PC-3 (cell line): ENCODE results near the gene MAEA. TPM values are rescaled to one million over a fixed set of nuclear protein-coding genes. Genes with fewer than 3 reads are reported as not detected.

ENCODE experiments used
- ATAC-seq: fragments of 200-7000 bp; cut with Tn5 transposase; 2 replicates; pipeline ENCODE4 v1.9.1; 2020; ENCODE audit warnings: mild to moderate bottlenecking, moderate library complexity
- BruUV-seq: library from RNA; stranded (reverse); fragments of 400-500 nt; replicated peaks from 2 replicates; lab custom pipeline; 2021; lab: Mats Ljungman, UMichigan
- CTCF ChIA-PET: fragments of 300-600 bp; sonication (Branson Sonifier 250); formaldehyde crosslinking; loops from one replicate; lab custom pipeline; 2022; ENCODE audit warnings: antibody characterized with exemption; lab: Charles Lee
- POLR2A ChIA-PET: fragments of 300-600 bp; sonication (Branson Sonifier 250); formaldehyde crosslinking; loops from one replicate; lab custom pipeline; 2022; ENCODE audit warnings: antibody characterized with exemption; ENCODE audit not compliant: unreplicated experiment; lab: Charles Lee
- DNase-seq: peaks from one replicate; pipeline ENCODE4 v3.0.0-alpha.2; 2015
- H2AFZ ChIP-seq: fragments of 300-600 bp; sonication (generic); 2 replicates; pipeline ENCODE4 v1.6.0; 2016; ENCODE audit warnings: antibody characterized with exemption, low read length
- H3F3A ChIP-seq: fragments of 300-600 bp; sonication (generic); one replicate; pipeline ENCODE4 v1.6.0; 2017; ENCODE audit warnings: antibody characterized with exemption, low read length, control low read depth, mild to moderate bottlenecking; ENCODE audit not compliant: unreplicated experiment
- H3K27ac ChIP-seq: fragments of 300-600 bp; sonication (generic); 2 replicates; pipeline ENCODE4 v1.5.1; 2016; ENCODE audit warnings: mild to moderate bottlenecking, low read length
- H3K27me3 ChIP-seq: fragments of 300-600 bp; sonication (generic); 2 replicates; pipeline ENCODE4 v1.6.1; 2016; ENCODE audit warnings: low read length, mixed read lengths
- H3K36me3 ChIP-seq: fragments of 300-600 bp; sonication (generic); 2 replicates; pipeline ENCODE4 v1.6.1; 2016; ENCODE audit warnings: low read depth, mixed run types, low read length, mixed read lengths
- H3K4me1 ChIP-seq: fragments of 300-600 bp; sonication (generic); 2 replicates; pipeline ENCODE4 v1.5.1; 2016; ENCODE audit warnings: low read length; ENCODE audit not compliant: insufficient read depth
- H3K4me2 ChIP-seq: fragments of 300-600 bp; sonication (generic); 2 replicates; pipeline ENCODE4 v1.6.0; 2016; ENCODE audit warnings: low read length
- H3K4me3 ChIP-seq: fragments of 300-600 bp; sonication (generic); 2 replicates; pipeline ENCODE4 v1.5.1; 2016; ENCODE audit warnings: mild to moderate bottlenecking, low read length, mixed read lengths
- H3K79me2 ChIP-seq: fragments of 300-600 bp; sonication (generic); 2 replicates; pipeline ENCODE4 v1.6.1; 2017; ENCODE audit warnings: low read length, mixed read lengths
- H3K9ac ChIP-seq: fragments of 300-600 bp; sonication (generic); 2 replicates; pipeline ENCODE4 v1.6.0; 2016; ENCODE audit warnings: mild to moderate bottlenecking, low read length
- H3K9me2 ChIP-seq: fragments of 300-600 bp; sonication (generic); replicated peaks from 2 replicates; pipeline ENCODE4 v1.6.1; 2016; ENCODE audit warnings: mixed run types, low read length, mixed read lengths
- H3K9me3 ChIP-seq: fragments of 300-600 bp; sonication (generic); 2 replicates; pipeline ENCODE4 v1.6.1; 2016; ENCODE audit warnings: low read length, mixed read lengths
- H4K20me1 ChIP-seq: fragments of 300-600 bp; sonication (generic); 2 replicates; pipeline ENCODE4 v1.6.1; 2016; ENCODE audit warnings: low read length, mixed read lengths
- EZH2 ChIP-seq: fragments of 300-600 bp; sonication (generic); IDR thresholded peaks from one replicate; pipeline ENCODE4 v1.6.1; 2017; ENCODE audit warnings: antibody characterized with exemption, mild to moderate bottlenecking, low read length; ENCODE audit not compliant: unreplicated experiment
- EZH2phosphoT487 ChIP-seq: fragments of 300-600 bp; sonication (generic); IDR thresholded peaks from 2 replicates; pipeline ENCODE4 v1.6.1; 2018; ENCODE audit warnings: mild to moderate bottlenecking, antibody characterized with exemption, low read length, borderline replicate concordance
- intact Hi-C: fragments of 100-400 bp; cut with micrococcal nuclease; formaldehyde crosslinking; loops from 2 replicates; pipeline ENCODE4 v1.9.0; 2023
- total RNA-seq: library from RNA; depleted of rRNA; stranded (reverse); fragments of >200 nt; gene quantifications from 2 replicates; pipeline ENCODE4 v1.2.3, GENCODE V29; 2014
- TF ChIP-seq, protein P1 (sequence below): fragments of 300-600 bp; sonication (generic); conservative IDR thresholded peaks from 2 replicates; pipeline ENCODE4 v1.5.1; 2017; ENCODE audit warnings: antibody characterized with exemption, low read depth, mild to moderate bottlenecking, low read length

MAEA gene
- total RNA-seq, 1 experiment from 2014 or later, result 48.1 TPM

- BruUV-seq, result no TSS peak
- H3K27me3 ChIP-seq, result no peaks in the 10 kb centered on the region
- H3K9me2 ChIP-seq, result no peaks in the 10 kb centered on the region
- CTCF ChIA-PET, result no interaction called here
- no peaks in the 10 kb centered on the region for H3K36me3 ChIP-seq
- H3K27ac ChIP-seq, result peak overlapping the region; percentile 73
- no peak overlapping the region for H2AFZ ChIP-seq
- DNase-seq (no peak), ATAC-seq (no peak)
- H3K4me3 ChIP-seq, result peak overlapping the region; percentile 90
- peak overlapping the region; percentile 93 for H3K4me2 ChIP-seq
- peaks cover 22% of the 10 kb centered on the region for H3K4me1 ChIP-seq
- intact Hi-C loops, result no loop called here
- H3K9ac ChIP-seq, result peak overlapping the region; percentile 98
- TF ChIP-seq, protein P1, sequence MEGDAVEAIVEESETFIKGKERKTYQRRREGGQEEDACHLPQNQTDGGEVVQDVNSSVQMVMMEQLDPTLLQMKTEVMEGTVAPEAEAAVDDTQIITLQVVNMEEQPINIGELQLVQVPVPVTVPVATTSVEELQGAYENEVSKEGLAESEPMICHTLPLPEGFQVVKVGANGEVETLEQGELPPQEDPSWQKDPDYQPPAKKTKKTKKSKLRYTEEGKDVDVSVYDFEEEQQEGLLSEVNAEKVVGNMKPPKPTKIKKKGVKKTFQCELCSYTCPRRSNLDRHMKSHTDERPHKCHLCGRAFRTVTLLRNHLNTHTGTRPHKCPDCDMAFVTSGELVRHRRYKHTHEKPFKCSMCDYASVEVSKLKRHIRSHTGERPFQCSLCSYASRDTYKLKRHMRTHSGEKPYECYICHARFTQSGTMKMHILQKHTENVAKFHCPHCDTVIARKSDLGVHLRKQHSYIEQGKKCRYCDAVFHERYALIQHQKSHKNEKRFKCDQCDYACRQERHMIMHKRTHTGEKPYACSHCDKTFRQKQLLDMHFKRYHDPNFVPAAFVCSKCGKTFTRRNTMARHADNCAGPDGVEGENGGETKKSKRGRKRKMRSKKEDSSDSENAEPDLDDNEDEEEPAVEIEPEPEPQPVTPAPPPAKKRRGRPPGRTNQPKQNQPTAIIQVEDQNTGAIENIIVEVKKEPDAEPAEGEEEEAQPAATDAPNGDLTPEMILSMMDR, result no peak
- no peak for TF ChIP-seq EZH2phosphoT487
- TF ChIP-seq EZH2, result no peak
- H3F3A ChIP-seq, result no peaks in the 10 kb centered on the region
- H4K20me1 ChIP-seq, result peaks cover 15% of the 10 kb centered on the region; the same call in 1 of the 2 replicates
- POLR2A ChIA-PET, result no interaction called here
- peaks cover 70% of the 10 kb centered on the region for H3K79me2 ChIP-seq
- no peaks in the 10 kb centered on the region for H3K9me3 ChIP-seq
Observed at GRCh38 chr4:1246901-1247863, 42.5 kb upstream of the MAEA start.

- no TSS peak for BruUV-seq
- Histone ChIP-seq H3K79me2 (peaks cover 63% of the 10 kb centered on the region), H3K27ac (peak overlapping the region; percentile 73), H4K20me1 (peaks cover 12% of the 10 kb centered on the region; the same call in 1 of the 2 replicates), H3K4me1 (peaks cover 22% of the 10 kb centered on the region), H3F3A (no peaks in the 10 kb centered on the region), H3K9me2 (no peaks in the 10 kb centered on the region), H3K4me3 (peak overlapping the region; percentile 90), H3K9me3 (no peaks in the 10 kb centered on the region), H3K27me3 (no peaks in the 10 kb centered on the region), H3K36me3 (no peaks in the 10 kb centered on the region), H3K9ac (peak overlapping the region; percentile 98), H3K4me2 (peak overlapping the region; percentile 93), H2AFZ (no peak overlapping the region)
- peak; percentile 30 for ATAC-seq
- intact Hi-C loops, result no loop called here
- ChIA-PET CTCF (no interaction called here), POLR2A (no interaction called here)
- TF ChIP-seq EZH2phosphoT487, result no peak
- no peak for TF ChIP-seq EZH2
- TF ChIP-seq, protein P1, result no peak
- DNase-seq, result no peak
Observed at GRCh38 chr4:1247864-1248244, 41.8 kb upstream of the MAEA start.
